Fibroblast of lung (primary cell): Measurements from ENCODE around the gene SLC34A3. TPM values are rescaled to one million over a fixed set of nuclear protein-coding genes. Genes with fewer than 3 reads are reported as not detected.

Experiments
- DNase-seq, 2 donors: peaks; one replicate each; pipeline versions ENCODE4 v3.0.0 to v3.0.0-alpha.2; 2010; ENCODE audit warnings: low read depth in 2 of 2
- H2AFZ ChIP-seq: 2 replicates; pipeline ENCODE4 v1.5.1; 2012; ENCODE audit warnings: low read length, control low read depth, inconsistent platforms
- H3K27ac ChIP-seq: 2 replicates; pipeline ENCODE4 v1.5.1; 2011; ENCODE audit warnings: low read length, control low read depth; ENCODE audit not compliant: insufficient read depth
- H3K27me3 ChIP-seq: 2 replicates; pipeline ENCODE4 v1.5.1; 2011; ENCODE audit warnings: mild to moderate bottlenecking, low read length; ENCODE audit not compliant: control insufficient read depth, insufficient read depth
- H3K36me3 ChIP-seq: 2 replicates; pipeline ENCODE4 v1.5.1; 2011; ENCODE audit warnings: low read length; ENCODE audit not compliant: control insufficient read depth, insufficient read depth
- H3K4me1 ChIP-seq: 2 replicates; pipeline ENCODE4 v1.5.1; 2011; ENCODE audit warnings: low read length; ENCODE audit not compliant: control insufficient read depth, insufficient read depth; ENCODE audit errors: extremely low read depth
- H3K4me2 ChIP-seq: 2 replicates; pipeline ENCODE4 v1.5.1; 2011; ENCODE audit warnings: low read length, control low read depth; ENCODE audit not compliant: insufficient read depth; ENCODE audit errors: extremely low read depth
- H3K4me3 ChIP-seq, 4 experiments: fragments of 200-600 bp in 1 of 4; sonication (generic) in 1 of 4; replicated peaks in 1 of 4; 2 replicates each; pipeline ENCODE4 v1.5.1; 2011 to 2016; ENCODE audit warnings: low read length in 4 of 4, low read depth in 3 of 4, mild to moderate bottlenecking in 3 of 4, control low read depth in 2 of 4, inconsistent platforms in 1 of 4, mixed read lengths in 1 of 4; ENCODE audit not compliant: insufficient read depth in 1 of 4; ENCODE audit errors: control extremely low read depth in 1 of 4
- H3K79me2 ChIP-seq: 2 replicates; pipeline ENCODE4 v1.5.1; 2012; ENCODE audit warnings: mild to moderate bottlenecking, low read length, inconsistent platforms; ENCODE audit not compliant: control insufficient read depth, insufficient read depth
- H3K9ac ChIP-seq: 2 replicates; pipeline ENCODE4 v1.5.1; 2011; ENCODE audit warnings: mild to moderate bottlenecking, low read length, control low read depth; ENCODE audit not compliant: insufficient read depth
- H3K9me3 ChIP-seq: 2 replicates; pipeline ENCODE4 v1.5.1; 2012; ENCODE audit warnings: low read depth, low read length; ENCODE audit not compliant: control insufficient read depth, insufficient read depth
- H4K20me1 ChIP-seq: 2 replicates; pipeline ENCODE4 v1.5.1; 2011; ENCODE audit warnings: low read length; ENCODE audit not compliant: control insufficient read depth, insufficient read depth; ENCODE audit errors: extremely low read depth
- EZH2 ChIP-seq: IDR thresholded peaks from 2 replicates; pipeline ENCODE4 v1.5.1; 2012; ENCODE audit warnings: low read length, control low read depth, mild to moderate bottlenecking; ENCODE audit errors: missing control alignments
- polyA plus RNA-seq, 2 donors: library from polyadenylated mRNA; depleted of rRNA in 1 of 2; stranded (reverse) in 1 of 2; unstranded in 1 of 2; fragments of >200 nt; gene quantifications; 2 replicates each; pipeline ENCODE4 v1.2.1, GENCODE V29; 2011 to 2012; ENCODE audit warnings: missing spikeins in 1 of 2
- total RNA-seq: library from RNA; depleted of rRNA; stranded (reverse); fragments of >200 nt; gene quantifications from 2 replicates; pipeline ENCODE4 v1.2.1, GENCODE V29; 2014
- TF ChIP-seq, protein P1 (sequence below), 2 donors: IDR thresholded peaks in 1 of 2; conservative IDR thresholded peaks in 1 of 2; 1 replicate in 1 of 2; 2 replicates in 1 of 2; pipeline ENCODE4 v1.5.1; 2011 to 2012; ENCODE audit warnings: low read length in 2 of 2, control low read depth in 1 of 2, inconsistent platforms in 1 of 2, low read depth in 1 of 2, mild to moderate bottlenecking in 1 of 2

SLC34A3 gene
- total and polyA plus RNA-seq, 2 donors (not counting 1 experiment from before 2014, with no cell fraction given): not detected

DNA sequence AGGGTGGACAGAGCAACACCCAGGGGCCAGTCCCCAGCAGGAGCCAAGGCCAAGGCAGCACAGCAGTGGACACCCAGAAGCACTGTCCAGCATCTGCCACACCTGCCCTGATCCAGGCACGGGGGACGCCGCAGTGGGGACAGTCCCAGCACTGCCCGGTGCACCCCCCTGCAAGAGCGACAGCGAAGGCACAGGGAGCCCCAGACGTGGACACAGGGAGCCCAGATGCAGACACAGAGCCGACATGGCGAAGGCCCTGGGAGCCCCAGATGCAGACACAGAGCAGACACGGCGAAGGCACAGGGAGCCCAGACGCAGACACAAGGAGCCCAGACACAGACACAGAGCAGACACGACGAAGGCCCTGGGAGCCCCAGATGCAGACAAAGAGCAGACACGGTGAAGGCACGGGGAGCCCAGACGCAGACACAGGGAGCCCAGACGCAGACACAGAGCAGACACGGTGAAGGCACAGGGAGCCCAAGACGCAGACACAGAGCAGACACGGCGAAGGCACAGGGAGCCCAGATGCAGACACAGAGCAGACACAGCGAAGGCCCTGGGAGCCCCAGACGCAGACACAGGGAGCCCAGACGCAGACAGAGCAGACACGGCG, 46.6 kb upstream of the SLC34A3 start:
- Histone ChIP-seq H3K36me3 (peaks cover 39% of the 10 kb centered on the region), H2AFZ (no peak overlapping the region), H4K20me1 (no peaks in the 10 kb centered on the region), H3K9me3 (no peaks in the 10 kb centered on the region), H3K79me2 (peaks cover 15% of the 10 kb centered on the region), H3K9ac (no peak overlapping the region), H3K27me3 (no peaks in the 10 kb centered on the region), H3K4me2 (no peak overlapping the region), H3K4me3 (no peak overlapping the region), H3K27ac (no peak overlapping the region), H3K4me1 (peaks cover 12% of the 10 kb centered on the region)
- DNase-seq: no peak
- no peak for TF ChIP-seq EZH2
- TF ChIP-seq, protein P1, sequence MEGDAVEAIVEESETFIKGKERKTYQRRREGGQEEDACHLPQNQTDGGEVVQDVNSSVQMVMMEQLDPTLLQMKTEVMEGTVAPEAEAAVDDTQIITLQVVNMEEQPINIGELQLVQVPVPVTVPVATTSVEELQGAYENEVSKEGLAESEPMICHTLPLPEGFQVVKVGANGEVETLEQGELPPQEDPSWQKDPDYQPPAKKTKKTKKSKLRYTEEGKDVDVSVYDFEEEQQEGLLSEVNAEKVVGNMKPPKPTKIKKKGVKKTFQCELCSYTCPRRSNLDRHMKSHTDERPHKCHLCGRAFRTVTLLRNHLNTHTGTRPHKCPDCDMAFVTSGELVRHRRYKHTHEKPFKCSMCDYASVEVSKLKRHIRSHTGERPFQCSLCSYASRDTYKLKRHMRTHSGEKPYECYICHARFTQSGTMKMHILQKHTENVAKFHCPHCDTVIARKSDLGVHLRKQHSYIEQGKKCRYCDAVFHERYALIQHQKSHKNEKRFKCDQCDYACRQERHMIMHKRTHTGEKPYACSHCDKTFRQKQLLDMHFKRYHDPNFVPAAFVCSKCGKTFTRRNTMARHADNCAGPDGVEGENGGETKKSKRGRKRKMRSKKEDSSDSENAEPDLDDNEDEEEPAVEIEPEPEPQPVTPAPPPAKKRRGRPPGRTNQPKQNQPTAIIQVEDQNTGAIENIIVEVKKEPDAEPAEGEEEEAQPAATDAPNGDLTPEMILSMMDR (conservative IDR thresholded peaks at IDR 0.05 in 1 of 2, IDR thresholded peaks at IDR 0.05 in 1 of 2; ENCODE audit: low read depth in 1 of 2, low read length in 2 of 2): no peak

DNA sequence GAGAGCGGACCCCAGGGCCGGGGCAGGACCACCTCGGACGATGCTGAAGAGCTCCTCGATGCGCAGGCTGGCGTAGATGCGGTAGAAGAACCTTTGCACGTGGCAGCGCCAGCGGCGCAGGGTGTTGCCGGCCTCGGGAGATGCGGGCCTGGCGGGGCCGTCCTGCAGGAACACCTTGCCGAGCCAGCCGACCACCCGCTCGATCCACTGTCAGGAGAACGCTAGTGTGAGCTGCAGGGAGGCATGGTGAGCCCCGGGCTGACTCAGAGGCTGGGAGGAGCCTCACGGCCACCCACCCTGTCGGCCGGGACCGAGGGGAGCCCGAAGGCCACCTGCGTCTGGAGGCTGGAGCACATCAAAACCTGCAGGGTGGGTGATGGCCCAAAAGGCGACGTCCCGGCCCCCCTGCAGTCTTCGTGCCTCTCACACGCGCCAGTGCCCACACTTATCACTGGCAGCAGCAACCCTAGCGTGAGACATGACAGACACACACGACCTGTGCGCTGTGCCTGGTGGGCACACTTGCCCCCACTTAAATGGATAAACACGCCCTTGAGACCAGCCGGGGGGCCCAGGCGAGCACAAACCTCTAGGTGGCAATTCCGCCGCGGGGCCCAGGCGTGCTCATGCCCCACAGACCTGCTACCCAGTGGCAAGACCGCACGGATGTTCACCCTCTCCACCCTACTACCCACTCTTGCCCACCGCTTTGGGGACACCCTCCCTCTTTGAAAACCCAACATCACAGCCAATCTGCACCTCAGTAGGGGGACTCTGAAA, 45.6 kb upstream of the SLC34A3 start:
- no peak overlapping the region for H3K4me2 ChIP-seq
- H3K9ac ChIP-seq: no peak overlapping the region
- no peak overlapping the region for H3K27ac ChIP-seq
- H3K79me2 ChIP-seq: peaks cover 23% of the 10 kb centered on the region
- H3K27me3 ChIP-seq: no peaks in the 10 kb centered on the region
- peaks cover 19% of the 10 kb centered on the region for H3K4me1 ChIP-seq
- no peaks in the 10 kb centered on the region for H4K20me1 ChIP-seq
- no peak overlapping the region for H3K4me3 ChIP-seq
- TF ChIP-seq, protein P1 (conservative IDR thresholded peaks at IDR 0.05 in 1 of 2, IDR thresholded peaks at IDR 0.05 in 1 of 2; ENCODE audit: low read depth in 1 of 2, low read length in 2 of 2): no peak
- no peak for TF ChIP-seq EZH2
- H3K36me3 ChIP-seq: peaks cover 34% of the 10 kb centered on the region
- no peaks in the 10 kb centered on the region for H3K9me3 ChIP-seq
- no peak overlapping the region for H2AFZ ChIP-seq
- DNase-seq: no peak

DNA sequence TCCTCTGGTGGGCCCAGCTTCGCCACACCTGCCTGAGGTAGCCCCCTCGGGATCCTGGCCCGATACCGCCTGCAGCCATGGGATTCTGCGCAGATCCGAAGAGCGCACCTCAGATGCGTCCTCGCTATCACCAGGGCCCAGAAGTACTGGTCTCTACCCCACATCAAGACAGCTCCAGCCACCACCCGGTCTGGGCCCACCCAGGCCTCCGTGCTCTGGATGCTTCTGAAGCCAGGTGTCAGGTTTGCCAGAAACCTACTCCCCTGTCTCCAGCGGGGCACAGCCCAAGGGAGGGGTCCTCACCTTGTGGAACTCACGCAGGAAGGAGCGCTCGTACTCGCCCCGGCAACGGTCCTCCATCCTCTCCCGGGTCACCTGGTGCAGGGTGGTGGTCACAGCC, 44.8 kb upstream of the SLC34A3 start:
- no peak for DNase-seq
- Histone ChIP-seq H2AFZ (no peak overlapping the region), H3K27me3 (no peaks in the 10 kb centered on the region), H3K9ac (no peak overlapping the region), H3K4me2 (no peak overlapping the region), H4K20me1 (no peaks in the 10 kb centered on the region), H3K79me2 (peaks cover 31% of the 10 kb centered on the region), H3K4me1 (peaks cover 19% of the 10 kb centered on the region), H3K36me3 (peaks cover 34% of the 10 kb centered on the region), H3K27ac (no peak overlapping the region), H3K9me3 (no peaks in the 10 kb centered on the region), H3K4me3 (no peak overlapping the region)
- TF ChIP-seq, protein P1 (conservative IDR thresholded peaks at IDR 0.05 in 1 of 2, IDR thresholded peaks at IDR 0.05 in 1 of 2; ENCODE audit: low read depth in 1 of 2, low read length in 2 of 2): no peak
- TF ChIP-seq EZH2: no peak
